ENCODE data around the gene PIK3R3. TPM values are rescaled to one million over a fixed set of nuclear protein-coding genes. Genes with fewer than 3 reads are reported as not detected.
A peak's percentile ranks its signal among the peaks of the same experiment; 100 is the strongest.

The PIK3R3 gene
- total RNA-seq, 1 donor, result 6.1 TPM

GRCh38 chr1:46157916-46158311 lies 25.5 kb upstream of the PIK3R3 start:
- no peak for TF ChIP-seq CTCF (IDR thresholded peaks at IDR 0.05; ENCODE audit: insufficient read depth, low read length)
- H3K4me3 ChIP-seq (ENCODE audit: low read depth, low read length), result no peak overlapping the region
- DNase-seq (ENCODE audit: low read depth), result no peak

- DNase-seq (ENCODE audit: low read depth), result no peak
- no peak for TF ChIP-seq CTCF (IDR thresholded peaks at IDR 0.05; ENCODE audit: insufficient read depth, low read length)
- H3K4me3 ChIP-seq (ENCODE audit: low read depth, low read length), result no peak overlapping the region
These were observed 21.3 kb upstream of the PIK3R3 start for GRCh38 chr1:46153732-46154131.

GRCh38 chr1:46153228-46153627 lies 20.8 kb upstream of the PIK3R3 start:
- no peak for TF ChIP-seq CTCF (IDR thresholded peaks at IDR 0.05; ENCODE audit: insufficient read depth, low read length)
- no peak for DNase-seq (ENCODE audit: low read depth)

GRCh38 chr1:46152016-46152415 lies 19.6 kb upstream of the PIK3R3 start:
- peak; percentile 59 for DNase-seq (ENCODE audit: low read depth)
- no peak overlapping the region for H3K4me3 ChIP-seq (ENCODE audit: low read depth, low read length)
- TF ChIP-seq CTCF (IDR thresholded peaks at IDR 0.05; ENCODE audit: insufficient read depth, low read length), result no peak

More at GRCh38 chr1:46153228-46153627, 20.8 kb upstream of the PIK3R3 start:
- no peak overlapping the region for H3K4me3 ChIP-seq (ENCODE audit: low read depth, low read length)

- DNase-seq (ENCODE audit: low read depth), result no peak
- no peak overlapping the region for H3K4me3 ChIP-seq (ENCODE audit: low read depth, low read length)
- no peak for TF ChIP-seq CTCF (IDR thresholded peaks at IDR 0.05; ENCODE audit: insufficient read depth, low read length)
These were observed 17.7 kb upstream of the PIK3R3 start for GRCh38 chr1:46150085-46150484.

- DNase-seq (ENCODE audit: low read depth), result no peak
- TF ChIP-seq CTCF (IDR thresholded peaks at IDR 0.05; ENCODE audit: insufficient read depth, low read length), result no peak
- no peak overlapping the region for H3K4me3 ChIP-seq (ENCODE audit: low read depth, low read length)
These were observed 15.9 kb upstream of the PIK3R3 start for GRCh38 chr1:46148318-46148717.

GRCh38 chr1:46137916-46138315 lies 5.5 kb upstream of the PIK3R3 start:
- DNase-seq (ENCODE audit: low read depth), result peak; percentile 55
- peak overlapping the region; percentile 55 for H3K4me3 ChIP-seq (ENCODE audit: low read depth, low read length)
- TF ChIP-seq CTCF (IDR thresholded peaks at IDR 0.05; ENCODE audit: insufficient read depth, low read length), result no peak
